ENCODE data around the gene TTC39C. TPM values are rescaled to one million over a fixed set of nuclear protein-coding genes. Genes with fewer than 3 reads are reported as not detected.

The TTC39C gene
- total RNA-seq, 1 experiment from 2014 or later = 14.8 TPM

DNA sequence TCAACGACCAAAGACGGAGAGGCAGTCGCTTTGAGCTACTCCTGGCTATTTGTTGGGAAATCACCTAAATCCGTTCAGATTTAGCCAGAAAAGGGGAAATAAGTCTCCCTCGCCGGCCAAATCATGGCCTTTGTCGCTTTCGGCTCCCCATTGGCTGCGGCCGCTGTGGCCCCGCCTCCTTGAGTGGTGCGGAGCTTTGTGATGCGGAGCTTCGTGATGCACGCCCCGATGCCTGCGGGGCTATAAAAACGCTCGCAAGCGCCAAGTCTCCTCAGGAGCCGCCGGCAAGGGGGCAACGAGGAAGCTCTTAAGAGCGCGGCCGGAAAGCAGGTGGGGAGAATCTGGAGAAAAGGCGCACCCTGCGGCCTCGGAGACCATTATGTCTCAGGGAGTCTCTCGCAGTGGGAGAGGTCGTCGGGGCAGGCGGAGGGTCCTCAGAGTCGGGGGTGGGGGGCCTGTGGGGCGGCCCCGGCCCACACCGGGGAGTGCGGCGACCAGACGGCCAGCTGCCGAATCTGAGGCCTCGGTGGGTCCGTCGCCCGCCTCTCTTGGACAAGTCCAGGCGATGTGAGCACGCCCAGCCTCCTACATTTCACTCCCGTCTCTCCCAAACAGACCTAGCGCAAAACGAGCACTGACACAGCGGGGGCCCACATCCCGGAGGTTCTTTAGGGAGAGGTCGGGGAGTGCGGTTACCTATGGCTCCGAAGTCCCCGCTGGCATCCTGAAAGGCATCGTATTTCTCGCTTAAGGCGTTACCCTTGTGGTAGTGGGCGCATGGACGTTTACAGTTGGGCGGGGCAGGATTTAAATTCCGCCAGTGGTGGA is 124.4 kb downstream of the TTC39C start, which contains the start of gene CABYR:
Gene CABYR, plus strand, starts transcription at position 274 of the 828 bp plus-strand sequence. CDS start 4,053 bp downstream, outside the sequence.
- no peaks in the 10 kb centered on the region; the same call in 1 of the 2 replicates for H3K4me1 ChIP-seq (ENCODE audit: control insufficient read depth, insufficient read depth, low read length)
- no peak for DNase-seq (ENCODE audit: low read depth, low spot score)
- POLR2A ChIA-PET = interaction anchor here (0.5 to 1.3 kb wide), 18 partner anchors 11 to 435 kb away, joined by 3 to 16 read pairs (median 4); no protein-coding TSS in a partner anchor
- H3K9me3 ChIP-seq (ENCODE audit: control insufficient read depth, insufficient read depth, low read depth, low read length) = no peaks in the 10 kb centered on the region
- BruUV-seq (replicated peaks) = TSS peak; percentile 90
- no peaks in the 10 kb centered on the region for H3K27me3 ChIP-seq (ENCODE audit: control insufficient read depth, insufficient read depth, low read length)
- TF ChIP-seq, protein P1, sequence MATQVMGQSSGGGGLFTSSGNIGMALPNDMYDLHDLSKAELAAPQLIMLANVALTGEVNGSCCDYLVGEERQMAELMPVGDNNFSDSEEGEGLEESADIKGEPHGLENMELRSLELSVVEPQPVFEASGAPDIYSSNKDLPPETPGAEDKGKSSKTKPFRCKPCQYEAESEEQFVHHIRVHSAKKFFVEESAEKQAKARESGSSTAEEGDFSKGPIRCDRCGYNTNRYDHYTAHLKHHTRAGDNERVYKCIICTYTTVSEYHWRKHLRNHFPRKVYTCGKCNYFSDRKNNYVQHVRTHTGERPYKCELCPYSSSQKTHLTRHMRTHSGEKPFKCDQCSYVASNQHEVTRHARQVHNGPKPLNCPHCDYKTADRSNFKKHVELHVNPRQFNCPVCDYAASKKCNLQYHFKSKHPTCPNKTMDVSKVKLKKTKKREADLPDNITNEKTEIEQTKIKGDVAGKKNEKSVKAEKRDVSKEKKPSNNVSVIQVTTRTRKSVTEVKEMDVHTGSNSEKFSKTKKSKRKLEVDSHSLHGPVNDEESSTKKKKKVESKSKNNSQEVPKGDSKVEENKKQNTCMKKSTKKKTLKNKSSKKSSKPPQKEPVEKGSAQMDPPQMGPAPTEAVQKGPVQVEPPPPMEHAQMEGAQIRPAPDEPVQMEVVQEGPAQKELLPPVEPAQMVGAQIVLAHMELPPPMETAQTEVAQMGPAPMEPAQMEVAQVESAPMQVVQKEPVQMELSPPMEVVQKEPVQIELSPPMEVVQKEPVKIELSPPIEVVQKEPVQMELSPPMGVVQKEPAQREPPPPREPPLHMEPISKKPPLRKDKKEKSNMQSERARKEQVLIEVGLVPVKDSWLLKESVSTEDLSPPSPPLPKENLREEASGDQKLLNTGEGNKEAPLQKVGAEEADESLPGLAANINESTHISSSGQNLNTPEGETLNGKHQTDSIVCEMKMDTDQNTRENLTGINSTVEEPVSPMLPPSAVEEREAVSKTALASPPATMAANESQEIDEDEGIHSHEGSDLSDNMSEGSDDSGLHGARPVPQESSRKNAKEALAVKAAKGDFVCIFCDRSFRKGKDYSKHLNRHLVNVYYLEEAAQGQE (IDR thresholded peaks at IDR 0.05; ENCODE audit: insufficient read depth in 1 of 2, low read depth in 2 of 2, low read length in 1 of 2) = no peak
- TF ChIP-seq POLR2AphosphoS5 (IDR thresholded peaks at IDR 0.05; ENCODE audit: low read depth, low read length) = peak; percentile 99
- TF ChIP-seq, protein P2, sequence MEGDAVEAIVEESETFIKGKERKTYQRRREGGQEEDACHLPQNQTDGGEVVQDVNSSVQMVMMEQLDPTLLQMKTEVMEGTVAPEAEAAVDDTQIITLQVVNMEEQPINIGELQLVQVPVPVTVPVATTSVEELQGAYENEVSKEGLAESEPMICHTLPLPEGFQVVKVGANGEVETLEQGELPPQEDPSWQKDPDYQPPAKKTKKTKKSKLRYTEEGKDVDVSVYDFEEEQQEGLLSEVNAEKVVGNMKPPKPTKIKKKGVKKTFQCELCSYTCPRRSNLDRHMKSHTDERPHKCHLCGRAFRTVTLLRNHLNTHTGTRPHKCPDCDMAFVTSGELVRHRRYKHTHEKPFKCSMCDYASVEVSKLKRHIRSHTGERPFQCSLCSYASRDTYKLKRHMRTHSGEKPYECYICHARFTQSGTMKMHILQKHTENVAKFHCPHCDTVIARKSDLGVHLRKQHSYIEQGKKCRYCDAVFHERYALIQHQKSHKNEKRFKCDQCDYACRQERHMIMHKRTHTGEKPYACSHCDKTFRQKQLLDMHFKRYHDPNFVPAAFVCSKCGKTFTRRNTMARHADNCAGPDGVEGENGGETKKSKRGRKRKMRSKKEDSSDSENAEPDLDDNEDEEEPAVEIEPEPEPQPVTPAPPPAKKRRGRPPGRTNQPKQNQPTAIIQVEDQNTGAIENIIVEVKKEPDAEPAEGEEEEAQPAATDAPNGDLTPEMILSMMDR (IDR thresholded peaks at IDR 0.05) = no peak
- TF ChIP-seq TCF7L2 (IDR thresholded peaks at IDR 0.05; ENCODE audit: low read depth, low read length) = peak; percentile 83
- TF ChIP-seq SIN3A (IDR thresholded peaks at IDR 0.05; ENCODE audit: borderline replicate concordance, insufficient read depth, low read depth, low read length) = peak; percentile 69; the same call in 1 of the 2 replicates
- ATAC-seq = peak; percentile 97
- intact Hi-C loops (cut with micrococcal nuclease; ENCODE audit: unreplicated experiment) (no loop called here), in situ Hi-C loops (cut with HindIII; ENCODE audit: low pct_unique_long_range_greater_than_20kb, low sequenced_read_pairs) (no loop called here)
- peaks cover 2% of the 10 kb centered on the region; the same call in 1 of the 2 replicates for H3K36me3 ChIP-seq (ENCODE audit: control insufficient read depth, insufficient read depth, low read length)
- H3K4me3 ChIP-seq (ENCODE audit: low read depth in 2 of 2, low read length in 2 of 2) = peak within 1 kb of the TSS; percentile 75 to 77
- H3K27ac ChIP-seq (ENCODE audit: low read length) = peak within 1 kb of the TSS; percentile 92
- CTCF ChIA-PET = interaction anchor here (0.6 to 0.7 kb wide), 3 partner anchors 119 to 289 kb away, joined by 4 to 18 read pairs (median 5); no protein-coding TSS in a partner anchor

DNA sequence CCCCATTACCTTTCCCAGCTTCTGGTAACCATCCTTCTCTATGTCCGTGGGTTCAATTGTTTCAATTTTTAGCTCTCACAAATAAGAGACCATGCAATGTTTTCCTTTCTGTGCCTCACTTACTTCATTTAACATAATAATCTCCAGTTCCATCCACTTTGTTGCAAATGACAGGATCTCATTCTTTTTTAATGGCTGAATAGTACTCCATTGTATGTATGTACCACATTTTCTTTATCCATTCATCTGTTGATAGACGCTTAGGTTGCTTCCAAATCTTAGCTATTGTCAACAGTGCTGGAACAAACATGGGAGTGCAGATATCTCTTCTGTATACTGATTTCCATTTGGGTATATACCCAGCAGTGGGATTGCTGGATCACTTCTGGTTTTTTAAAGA is 126.1 kb downstream of the TTC39C start:
- Histone ChIP-seq H3K27ac (ENCODE audit: low read length) (no peak overlapping the region), H3K27me3 (ENCODE audit: control insufficient read depth, insufficient read depth, low read length) (no peaks in the 10 kb centered on the region), H3K36me3 (ENCODE audit: control insufficient read depth, insufficient read depth, low read length) (peaks cover 2% of the 10 kb centered on the region; the same call in 1 of the 2 replicates), H3K9me3 (ENCODE audit: control insufficient read depth, insufficient read depth, low read depth, low read length) (no peaks in the 10 kb centered on the region), H3K4me3 (ENCODE audit: low read depth in 2 of 2, low read length in 2 of 2) (no peak overlapping the region), H3K4me1 (ENCODE audit: control insufficient read depth, insufficient read depth, low read length) (no peaks in the 10 kb centered on the region; the same call in 1 of the 2 replicates)
- DNase-seq (ENCODE audit: low read depth, low spot score) = no peak
- no peak for ATAC-seq
- CTCF ChIA-PET = no interaction called here
- in situ Hi-C loops (cut with HindIII; ENCODE audit: low pct_unique_long_range_greater_than_20kb, low sequenced_read_pairs) = no loop called here
- no peak for TF ChIP-seq SIN3A (IDR thresholded peaks at IDR 0.05; ENCODE audit: borderline replicate concordance, insufficient read depth, low read depth, low read length)
- TF ChIP-seq POLR2AphosphoS5 (IDR thresholded peaks at IDR 0.05; ENCODE audit: low read depth, low read length) = no peak
- no peak for TF ChIP-seq TCF7L2 (IDR thresholded peaks at IDR 0.05; ENCODE audit: low read depth, low read length)
- TF ChIP-seq, protein P1 (IDR thresholded peaks at IDR 0.05; ENCODE audit: insufficient read depth in 1 of 2, low read depth in 2 of 2, low read length in 1 of 2) = no peak
- TF ChIP-seq, protein P2 (IDR thresholded peaks at IDR 0.05) = no peak
- intact Hi-C loops (cut with micrococcal nuclease; ENCODE audit: unreplicated experiment) = no loop called here
- BruUV-seq (replicated peaks) = no TSS peak
- POLR2A ChIA-PET = interaction anchor here (0.6 kb wide), 1 partner anchor 10 kb away, joined by 3 read pairs; no protein-coding TSS in a partner anchor

Measured in Panc1 (cell line).